ENCODE measurements around the gene C19orf85.

The C19orf85 gene

DNA sequence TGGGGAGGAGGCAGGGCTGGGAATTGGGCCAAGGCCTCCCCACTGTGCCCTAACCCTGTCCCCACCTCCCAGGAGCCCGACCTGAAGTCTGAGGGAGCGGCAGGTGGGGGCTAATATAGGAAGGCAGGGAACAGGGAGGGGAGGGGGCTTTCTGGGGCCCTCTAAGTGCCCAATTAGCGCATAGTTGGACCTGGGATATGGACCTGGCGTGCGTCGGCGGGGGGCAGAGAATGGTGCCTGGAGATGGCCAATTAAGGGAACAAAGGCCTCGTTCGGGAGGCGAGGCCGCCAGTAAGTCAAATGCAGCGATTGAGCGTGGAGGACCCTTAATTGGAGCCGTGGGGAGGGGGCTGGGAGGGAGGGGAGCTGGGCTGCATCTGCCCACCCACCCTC is at the start of gene C19orf85:
Gene C19orf85, minus strand, starts transcription at position 90 of the 393 bp plus-strand sequence. CDS start 197 bp downstream, outside the sequence.
- no peak within 1 kb of the TSS for H3K9ac ChIP-seq
- H3K4me2 ChIP-seq = no peak within 1 kb of the TSS
- no peak within 1 kb of the TSS for H2AFZ ChIP-seq (ENCODE audit: low read depth)
- H3K27me3 ChIP-seq (ENCODE audit: insufficient read depth, low read depth) = peaks cover 38% of the 10 kb centered on the region
- TF ChIP-seq, protein P1, sequence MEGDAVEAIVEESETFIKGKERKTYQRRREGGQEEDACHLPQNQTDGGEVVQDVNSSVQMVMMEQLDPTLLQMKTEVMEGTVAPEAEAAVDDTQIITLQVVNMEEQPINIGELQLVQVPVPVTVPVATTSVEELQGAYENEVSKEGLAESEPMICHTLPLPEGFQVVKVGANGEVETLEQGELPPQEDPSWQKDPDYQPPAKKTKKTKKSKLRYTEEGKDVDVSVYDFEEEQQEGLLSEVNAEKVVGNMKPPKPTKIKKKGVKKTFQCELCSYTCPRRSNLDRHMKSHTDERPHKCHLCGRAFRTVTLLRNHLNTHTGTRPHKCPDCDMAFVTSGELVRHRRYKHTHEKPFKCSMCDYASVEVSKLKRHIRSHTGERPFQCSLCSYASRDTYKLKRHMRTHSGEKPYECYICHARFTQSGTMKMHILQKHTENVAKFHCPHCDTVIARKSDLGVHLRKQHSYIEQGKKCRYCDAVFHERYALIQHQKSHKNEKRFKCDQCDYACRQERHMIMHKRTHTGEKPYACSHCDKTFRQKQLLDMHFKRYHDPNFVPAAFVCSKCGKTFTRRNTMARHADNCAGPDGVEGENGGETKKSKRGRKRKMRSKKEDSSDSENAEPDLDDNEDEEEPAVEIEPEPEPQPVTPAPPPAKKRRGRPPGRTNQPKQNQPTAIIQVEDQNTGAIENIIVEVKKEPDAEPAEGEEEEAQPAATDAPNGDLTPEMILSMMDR (conservative IDR thresholded peaks at IDR 0.05; ENCODE audit: low read depth, low read length) = no peak
- H3K79me2 ChIP-seq (ENCODE audit: insufficient read depth, low read depth) = peaks cover 6% of the 10 kb centered on the region; the same call in 1 of the 2 replicates
- H3K36me3 ChIP-seq (ENCODE audit: insufficient read depth) = no peaks in the 10 kb centered on the region
- peaks cover 10% of the 10 kb centered on the region for H3K4me1 ChIP-seq (ENCODE audit: low read depth, poor library complexity, severe bottlenecking)
- no peak within 1 kb of the TSS for H3K4me3 ChIP-seq (IDR thresholded peaks at IDR 0.05; ENCODE audit: insufficient read depth, low read depth, low read length)
- H4K20me1 ChIP-seq (ENCODE audit: insufficient read depth) = no peaks in the 10 kb centered on the region
- no peak within 1 kb of the TSS for H3K27ac ChIP-seq

DNA sequence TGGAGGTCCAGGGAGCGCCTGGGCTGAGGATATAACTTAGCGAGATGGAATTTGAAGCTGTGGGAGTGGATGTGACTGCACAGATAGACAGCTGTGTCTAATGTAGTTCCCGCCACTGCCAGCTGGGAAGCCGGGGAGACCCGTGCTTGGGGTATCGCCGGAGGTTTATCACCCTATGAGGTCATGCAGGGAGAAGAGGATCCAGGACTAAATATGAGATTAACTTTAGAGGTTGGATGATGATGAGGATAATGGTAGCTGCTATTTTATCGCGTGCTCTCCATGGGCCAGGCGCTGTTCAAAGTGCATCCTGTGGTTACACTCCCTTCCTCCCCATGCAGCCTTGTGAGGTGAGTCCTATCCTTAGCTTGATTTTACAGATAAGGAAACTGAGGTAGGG is 43.6 kb upstream of the C19orf85 start:
- H3K79me2 ChIP-seq (ENCODE audit: insufficient read depth, low read depth) = no peaks in the 10 kb centered on the region
- peaks cover 5% of the 10 kb centered on the region for H3K4me1 ChIP-seq (ENCODE audit: low read depth, poor library complexity, severe bottlenecking)
- no peak overlapping the region for H3K4me2 ChIP-seq

DNA sequence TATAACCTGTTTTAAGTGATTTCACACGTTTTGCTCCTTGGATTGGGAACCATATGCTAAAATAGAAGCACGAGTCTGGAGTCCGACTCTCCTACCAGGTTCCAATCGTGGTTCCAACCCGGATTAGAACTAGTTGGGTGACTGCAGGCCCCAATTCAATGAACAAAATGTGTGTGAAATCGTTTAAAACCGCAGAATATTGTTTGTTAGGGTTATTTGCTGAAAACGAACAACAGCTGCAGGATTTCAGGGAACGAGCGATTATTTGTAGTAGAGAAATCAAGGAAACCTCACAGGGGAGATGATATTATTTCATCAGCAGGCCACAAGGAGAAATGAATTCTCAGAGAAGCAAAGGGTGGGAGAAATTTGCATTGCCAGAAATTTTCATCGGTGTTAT is 40.4 kb upstream of the C19orf85 start:
- Histone ChIP-seq H3K4me3 (IDR thresholded peaks at IDR 0.05; ENCODE audit: insufficient read depth, low read depth, low read length) (no peak overlapping the region), H3K27ac (no peak overlapping the region), H4K20me1 (ENCODE audit: insufficient read depth) (no peaks in the 10 kb centered on the region), H3K9ac (no peak overlapping the region), H3K27me3 (ENCODE audit: insufficient read depth, low read depth) (peaks cover 80% of the 10 kb centered on the region), H3K4me1 (ENCODE audit: low read depth, poor library complexity, severe bottlenecking) (peaks cover 5% of the 10 kb centered on the region), H3K79me2 (ENCODE audit: insufficient read depth, low read depth) (no peaks in the 10 kb centered on the region), H3K36me3 (ENCODE audit: insufficient read depth) (no peaks in the 10 kb centered on the region), H3K4me2 (no peak overlapping the region), H2AFZ (ENCODE audit: low read depth) (no peak overlapping the region)
- TF ChIP-seq, protein P1 (conservative IDR thresholded peaks at IDR 0.05; ENCODE audit: low read depth, low read length) = no peak

More for the DNA sequence above, 43.6 kb upstream of the C19orf85 start:
- Histone ChIP-seq H2AFZ (ENCODE audit: low read depth) (no peak overlapping the region), H4K20me1 (ENCODE audit: insufficient read depth) (no peaks in the 10 kb centered on the region), H3K27ac (no peak overlapping the region), H3K4me3 (IDR thresholded peaks at IDR 0.05; ENCODE audit: insufficient read depth, low read depth, low read length) (no peak overlapping the region), H3K9ac (no peak overlapping the region), H3K27me3 (ENCODE audit: insufficient read depth, low read depth) (peaks cover 84% of the 10 kb centered on the region), H3K36me3 (ENCODE audit: insufficient read depth) (no peaks in the 10 kb centered on the region)
- TF ChIP-seq, protein P1 (conservative IDR thresholded peaks at IDR 0.05; ENCODE audit: low read depth, low read length) = no peak

DNA sequence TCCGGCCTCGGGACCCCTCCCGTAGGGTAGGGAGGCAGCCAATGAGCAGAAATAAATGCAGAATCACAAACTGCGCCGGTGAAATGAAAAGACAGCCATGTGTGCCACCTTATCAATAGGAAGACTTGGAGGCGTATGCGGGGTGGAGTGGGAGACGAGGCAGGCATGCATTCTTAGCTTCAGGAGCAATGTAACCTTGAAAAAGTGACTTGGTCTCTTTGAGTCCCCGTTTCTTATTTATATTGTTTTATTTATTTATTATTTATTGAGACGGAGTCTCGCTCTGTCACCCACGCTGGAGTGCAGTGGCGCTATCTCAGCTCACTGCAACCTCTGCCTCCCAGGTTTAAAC is 39.7 kb upstream of the C19orf85 start:
- peak overlapping the region; percentile 77 for H2AFZ ChIP-seq (ENCODE audit: low read depth)
- peak overlapping the region; percentile 53 for H3K4me2 ChIP-seq
- peaks cover 5% of the 10 kb centered on the region for H3K4me1 ChIP-seq (ENCODE audit: low read depth, poor library complexity, severe bottlenecking)
- peaks cover 81% of the 10 kb centered on the region for H3K27me3 ChIP-seq (ENCODE audit: insufficient read depth, low read depth)
- no peak overlapping the region for H3K9ac ChIP-seq
- H3K4me3 ChIP-seq (IDR thresholded peaks at IDR 0.05; ENCODE audit: insufficient read depth, low read depth, low read length) = no peak overlapping the region
- no peaks in the 10 kb centered on the region for H3K79me2 ChIP-seq (ENCODE audit: insufficient read depth, low read depth)
- TF ChIP-seq, protein P1 (conservative IDR thresholded peaks at IDR 0.05; ENCODE audit: low read depth, low read length) = no peak; the same call in 1 of the 2 replicates
- no peaks in the 10 kb centered on the region for H3K36me3 ChIP-seq (ENCODE audit: insufficient read depth)
- H4K20me1 ChIP-seq (ENCODE audit: insufficient read depth) = no peaks in the 10 kb centered on the region
- H3K27ac ChIP-seq = no peak overlapping the region
